Keratinocyte (primary cell): Measurements from ENCODE around the gene MYO1D. TPM values are rescaled to one million over a fixed set of nuclear protein-coding genes. Genes with fewer than 3 reads are reported as not detected.

ENCODE experiments used
- DNase-seq: peaks from one replicate; pipeline ENCODE4 v3.0.0-alpha.2; 2011; ENCODE audit warnings: low read depth, missing footprints, low spot score
- FAIRE-seq: peaks from 2 replicates; lab custom pipeline; 2011; peaks lifted over from hg19 to GRCh38; lab: Jason Lieb, UNC
- H2AFZ ChIP-seq: 2 replicates; pipeline ENCODE4 v1.6.0; 2012; ENCODE audit warnings: low read length, control low read depth, inconsistent platforms; ENCODE audit not compliant: control insufficient read depth
- H3K27ac ChIP-seq: 2 replicates; pipeline ENCODE4 v1.5.1; 2011; ENCODE audit warnings: low read length; ENCODE audit not compliant: control insufficient read depth, insufficient read depth
- H3K27me3 ChIP-seq: 3 replicates; pipeline ENCODE4 v1.6.0; 2011; ENCODE audit warnings: low read length; ENCODE audit not compliant: control insufficient read depth, insufficient read depth; ENCODE audit errors: extremely low read depth
- H3K36me3 ChIP-seq, 2 experiments: 2 replicates in 1 of 2; 3 replicates in 1 of 2; pipeline ENCODE4 v1.5.1; 2011; ENCODE audit warnings: low read length in 2 of 2, mild to moderate bottlenecking in 1 of 2; ENCODE audit not compliant: control insufficient read depth in 2 of 2, insufficient read depth in 2 of 2; ENCODE audit errors: extremely low read depth in 1 of 2
- H3K4me1 ChIP-seq: 3 replicates; pipeline ENCODE4 v1.5.1; 2011; ENCODE audit warnings: low read length; ENCODE audit not compliant: control insufficient read depth, insufficient read depth; ENCODE audit errors: extremely low read depth
- H3K4me2 ChIP-seq: 3 replicates; pipeline ENCODE4 v1.6.0; 2011; ENCODE audit warnings: low read depth, low read length; ENCODE audit not compliant: control insufficient read depth, insufficient read depth; ENCODE audit errors: extremely low read depth
- H3K4me3 ChIP-seq, 3 experiments: fragments of 200-600 bp in 1 of 3; sonication (generic) in 1 of 3; 2 replicates in 2 of 3; 3 replicates in 1 of 3; pipeline ENCODE4 v1.5.1; 2011 to 2016; ENCODE audit warnings: low read length in 3 of 3, mild to moderate bottlenecking in 3 of 3, control low read depth in 2 of 3, inconsistent platforms in 1 of 3, low read depth in 1 of 3, mixed read lengths in 1 of 3, mixed run types in 1 of 3, moderate library complexity in 1 of 3; ENCODE audit not compliant: control insufficient read depth in 2 of 3, insufficient read depth in 2 of 3; ENCODE audit errors: extremely low read depth in 1 of 3
- H3K79me2 ChIP-seq: 2 replicates; pipeline ENCODE4 v1.6.0; 2012; ENCODE audit warnings: low read length; ENCODE audit not compliant: control insufficient read depth, insufficient read depth
- H3K9ac ChIP-seq: 3 replicates; pipeline ENCODE4 v1.6.0; 2011; ENCODE audit warnings: low read length; ENCODE audit not compliant: control insufficient read depth, insufficient read depth; ENCODE audit errors: extremely low read depth
- H3K9me1 ChIP-seq: 3 replicates; pipeline ENCODE4 v1.6.0; 2011; ENCODE audit warnings: low read length; ENCODE audit not compliant: control insufficient read depth, insufficient read depth; ENCODE audit errors: extremely low read depth
- H3K9me3 ChIP-seq: 2 replicates; pipeline ENCODE4 v1.5.1; 2012; ENCODE audit warnings: low read depth, low read length; ENCODE audit not compliant: control insufficient read depth
- H4K20me1 ChIP-seq: 3 replicates; pipeline ENCODE4 v1.6.0; 2011; ENCODE audit warnings: low read length; ENCODE audit not compliant: control insufficient read depth, insufficient read depth; ENCODE audit errors: extremely low read depth
- EZH2 ChIP-seq: IDR thresholded peaks from one replicate; pipeline ENCODE4 v1.6.1; 2012; ENCODE audit warnings: inconsistent platforms, mild to moderate bottlenecking, low read length, moderate library complexity
- dilution Hi-C: fragments of 300-500 bp; cut with MboI; formaldehyde crosslinking; loops from one replicate; pipeline ENCODE4 v1.7.0; 2020; ENCODE audit warnings: low sequenced_read_pairs; ENCODE audit not compliant: extremely low pct_ligation_motif_present
- polyA plus RNA-seq, 5 experiments: library from polyadenylated mRNA; depleted of rRNA in 3 of 5; stranded (reverse) in 3 of 5; stranded (forward) in 1 of 5; unstranded in 1 of 5; fragments of >200 nt; gene quantifications; 1 replicate in 1 of 5; 2 replicates in 3 of 5; 3 replicates in 1 of 5; pipeline versions ENCODE4 v1.2.1 to v1.2.3, GENCODE V29; 2011 to 2012; ENCODE audit warnings: missing spikeins in 2 of 5, low read depth in 1 of 5, low replicate concordance in 1 of 5
- TF ChIP-seq, protein P1 (sequence below), 3 experiments: IDR thresholded peaks in 1 of 3; conservative IDR thresholded peaks in 1 of 3; optimal IDR thresholded peaks in 1 of 3; 2 replicates in 2 of 3; 3 replicates in 1 of 3; pipeline versions ENCODE3 to v1.5.1; 2011; ENCODE audit warnings: low read length in 3 of 3, mild to moderate bottlenecking in 3 of 3, moderate library complexity in 2 of 3, control low read depth in 1 of 3, inconsistent platforms in 1 of 3; ENCODE audit not compliant: insufficient read depth in 2 of 3; ENCODE audit errors: extremely low read depth in 1 of 3

MYO1D gene
- polyA plus RNA-seq, 1 donor (not counting 4 experiments of a cell fraction or from before 2014, with no cell fraction given), result 33.7 TPM

DNA sequence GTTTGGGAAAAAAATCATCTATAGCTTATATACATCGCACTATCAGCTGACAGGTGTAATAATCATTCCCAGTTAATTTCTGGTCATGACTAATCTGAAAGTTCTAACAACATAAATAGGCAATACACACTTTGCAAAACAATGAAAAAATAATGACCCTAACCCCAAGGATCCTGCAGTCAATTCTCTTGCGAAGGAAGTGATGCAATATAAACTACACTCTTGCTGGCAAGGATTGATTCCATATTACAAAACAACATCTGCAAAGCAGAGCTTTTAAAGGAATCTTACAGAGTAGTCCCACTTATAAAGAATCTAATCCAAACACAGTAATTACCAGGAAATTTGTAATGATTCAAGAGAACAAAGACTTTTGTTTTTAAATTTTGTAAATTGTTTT is 73.4 kb downstream of the MYO1D start:
- no peak for FAIRE-seq
- no peak overlapping the region for H3K27ac ChIP-seq
- no peak overlapping the region for H3K9ac ChIP-seq
- peaks cover 21% of the 10 kb centered on the region for H3K4me1 ChIP-seq
- no peaks in the 10 kb centered on the region for H3K27me3 ChIP-seq
- H2AFZ ChIP-seq, result no peak overlapping the region
- no peaks in the 10 kb centered on the region for H3K9me1 ChIP-seq
- H3K4me3 ChIP-seq, result no peak overlapping the region
- dilution Hi-C loops, result no loop called here
- no peak overlapping the region for H3K4me2 ChIP-seq
- H3K36me3 ChIP-seq, result peaks cover 0 to 2% of the 10 kb centered on the region in 2 experiments
- TF ChIP-seq, protein P1, sequence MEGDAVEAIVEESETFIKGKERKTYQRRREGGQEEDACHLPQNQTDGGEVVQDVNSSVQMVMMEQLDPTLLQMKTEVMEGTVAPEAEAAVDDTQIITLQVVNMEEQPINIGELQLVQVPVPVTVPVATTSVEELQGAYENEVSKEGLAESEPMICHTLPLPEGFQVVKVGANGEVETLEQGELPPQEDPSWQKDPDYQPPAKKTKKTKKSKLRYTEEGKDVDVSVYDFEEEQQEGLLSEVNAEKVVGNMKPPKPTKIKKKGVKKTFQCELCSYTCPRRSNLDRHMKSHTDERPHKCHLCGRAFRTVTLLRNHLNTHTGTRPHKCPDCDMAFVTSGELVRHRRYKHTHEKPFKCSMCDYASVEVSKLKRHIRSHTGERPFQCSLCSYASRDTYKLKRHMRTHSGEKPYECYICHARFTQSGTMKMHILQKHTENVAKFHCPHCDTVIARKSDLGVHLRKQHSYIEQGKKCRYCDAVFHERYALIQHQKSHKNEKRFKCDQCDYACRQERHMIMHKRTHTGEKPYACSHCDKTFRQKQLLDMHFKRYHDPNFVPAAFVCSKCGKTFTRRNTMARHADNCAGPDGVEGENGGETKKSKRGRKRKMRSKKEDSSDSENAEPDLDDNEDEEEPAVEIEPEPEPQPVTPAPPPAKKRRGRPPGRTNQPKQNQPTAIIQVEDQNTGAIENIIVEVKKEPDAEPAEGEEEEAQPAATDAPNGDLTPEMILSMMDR (optimal IDR thresholded peaks at IDR 0.05 in 1 of 3, IDR thresholded peaks at IDR 0.05 in 1 of 3, conservative IDR thresholded peaks at IDR 0.05 in 1 of 3; ENCODE audit: extremely low read depth in 1 of 3, insufficient read depth in 2 of 3, low read length in 3 of 3), result no peak
- no peak for TF ChIP-seq EZH2
- H3K9me3 ChIP-seq, result no peaks in the 10 kb centered on the region
- H4K20me1 ChIP-seq, result no peaks in the 10 kb centered on the region
- DNase-seq, result no peak
- peaks cover 7% of the 10 kb centered on the region for H3K79me2 ChIP-seq

DNA sequence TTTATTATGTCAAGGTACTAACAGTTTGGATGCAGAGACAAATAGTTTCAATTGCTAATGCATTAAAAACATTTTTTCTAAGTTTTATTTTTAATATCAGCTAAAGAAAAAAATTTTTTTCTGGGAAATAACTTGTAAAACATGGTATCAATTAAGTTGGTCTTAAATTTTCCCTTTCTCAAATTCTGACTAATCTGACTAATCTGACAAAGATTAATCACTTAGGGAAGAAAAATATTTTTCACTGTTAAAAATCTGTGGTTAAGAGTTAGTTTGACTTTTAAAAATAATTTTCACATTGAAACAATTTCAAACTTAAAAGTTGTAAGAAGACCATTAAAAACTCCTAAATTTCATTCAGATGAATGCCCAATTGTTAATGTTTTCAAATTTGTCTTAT is 74.6 kb downstream of the MYO1D start:
- Histone ChIP-seq H4K20me1 (no peaks in the 10 kb centered on the region), H3K36me3 (no peaks in the 10 kb centered on the region), H3K4me1 (peaks cover 21% of the 10 kb centered on the region), H3K4me3 (no peak overlapping the region), H3K9me3 (no peaks in the 10 kb centered on the region), H3K27ac (no peak overlapping the region), H3K27me3 (no peaks in the 10 kb centered on the region), H3K9ac (no peak overlapping the region), H2AFZ (no peak overlapping the region), H3K9me1 (no peaks in the 10 kb centered on the region), H3K4me2 (no peak overlapping the region), H3K79me2 (peaks cover 5% of the 10 kb centered on the region)
- FAIRE-seq, result no peak
- dilution Hi-C loops, result no loop called here
- no peak for DNase-seq
- TF ChIP-seq, protein P1 (optimal IDR thresholded peaks at IDR 0.05 in 1 of 3, IDR thresholded peaks at IDR 0.05 in 1 of 3, conservative IDR thresholded peaks at IDR 0.05 in 1 of 3; ENCODE audit: extremely low read depth in 1 of 3, insufficient read depth in 2 of 3, low read length in 3 of 3), result no peak
- TF ChIP-seq EZH2, result no peak
